K562 (cell line): ENCODE data around the gene CEBPA. TPM values are rescaled to one million over a fixed set of nuclear protein-coding genes. Genes with fewer than 3 reads are reported as not detected.
A peak's percentile ranks its signal among the peaks of the same experiment; 100 is the strongest.

Source experiments
- ARID1B ChIP-seq: fragments of 450-650 bp; IDR thresholded peaks from 2 replicates; pipeline ENCODE4 v1.6.1; 2016; ENCODE audit warnings: antibody characterized with exemption, mild to moderate bottlenecking, inconsistent platforms
- ARNT ChIP-seq, 2 experiments: fragments of 450-650 bp; IDR thresholded peaks; 2 replicates each; pipeline ENCODE4 v1.6.1; 2016; ENCODE audit warnings: mild to moderate bottlenecking in 1 of 2
- CBFA2T2 ChIP-seq: fragments of 450-650 bp; conservative IDR thresholded peaks from 2 replicates; pipeline ENCODE4 v1.6.1; 2017; ENCODE audit warnings: mild to moderate bottlenecking
- CBFA2T3 ChIP-seq: fragments of 450-650 bp; IDR thresholded peaks from 2 replicates; pipeline ENCODE4 v1.6.1; 2017
- CLOCK ChIP-seq: fragments of 250-450 bp; sonication (Bioruptor Pico); IDR thresholded peaks from 2 replicates; pipeline ENCODE4 v1.4.0; 2020; ENCODE audit warnings: mild to moderate bottlenecking, moderate library complexity, borderline replicate concordance
- CXXC5 ChIP-seq: fragments of 250-450 bp; sonication (Bioruptor Pico); IDR thresholded peaks from 2 replicates; pipeline ENCODE4 v1.8.0; 2022; ENCODE audit warnings: inconsistent platforms, mild to moderate bottlenecking, moderate library complexity
- E2F1 ChIP-seq: sonication (generic); formaldehyde crosslinking; IDR thresholded peaks from 2 replicates; pipeline ENCODE4 v1.8.1; 2023; ENCODE audit warnings: mild to moderate bottlenecking, missing genetic modification reagents, moderate library complexity
- FOS ChIP-seq: IDR thresholded peaks from 3 replicates; pipeline ENCODE4 v1.6.1; 2011; ENCODE audit not compliant: insufficient read length; ENCODE audit errors: extremely low read depth
- JUND ChIP-seq, 2 experiments: IDR thresholded peaks; 2 replicates in 1 of 2; 3 replicates in 1 of 2; pipeline ENCODE4 v1.6.1; 2011; ENCODE audit warnings: borderline replicate concordance in 2 of 2, low read depth in 2 of 2, low read length in 2 of 2, improper control_type of control experiment in 1 of 2, missing biosample characterization in 1 of 2, missing genetic modification characterization in 1 of 2, missing genetic modification reagents in 1 of 2
- KDM1A ChIP-seq, 2 experiments: fragments of 450-650 bp; IDR thresholded peaks; 2 replicates each; pipeline ENCODE4 v1.6.1; 2016; ENCODE audit warnings: mild to moderate bottlenecking in 2 of 2
- L3MBTL2 ChIP-seq: fragments of 450-650 bp; IDR thresholded peaks from 2 replicates; pipeline ENCODE4 v1.6.1; 2016; ENCODE audit warnings: mild to moderate bottlenecking, moderate library complexity
- MIER1 ChIP-seq: fragments of 450-650 bp; IDR thresholded peaks from 2 replicates; pipeline ENCODE4 v1.6.1; 2016; ENCODE audit warnings: antibody characterized with exemption, mild to moderate bottlenecking, low read depth
- MYNN ChIP-seq, 2 experiments: sonication (generic); formaldehyde crosslinking in 1 of 2; IDR thresholded peaks; 2 replicates each; pipeline versions ENCODE4 v1.5.0 to v1.6.1; 2016 to 2020; ENCODE audit warnings: antibody characterized with exemption in 1 of 2, missing genetic modification reagents in 1 of 2
- PATZ1 ChIP-seq: fragments of 250-450 bp; sonication (Bioruptor Pico); IDR thresholded peaks from 2 replicates; pipeline ENCODE4 v1.5.0; 2020; ENCODE audit warnings: mild to moderate bottlenecking, borderline replicate concordance
- SMARCE1 ChIP-seq: fragments of 450-650 bp; IDR thresholded peaks from 2 replicates; pipeline ENCODE4 v1.7.1; 2016; ENCODE audit warnings: mild to moderate bottlenecking
- STAT5B ChIP-seq: fragments of 250-450 bp; sonication (Bioruptor Pico); IDR thresholded peaks from 2 replicates; pipeline ENCODE4 v1.8.0; 2021; ENCODE audit warnings: mild to moderate bottlenecking, inconsistent platforms
- TAL1 ChIP-seq: fragments of 450-650 bp; IDR thresholded peaks from 2 replicates; pipeline ENCODE4 v1.6.1; 2016; ENCODE audit warnings: mild to moderate bottlenecking
- TSHZ1 ChIP-seq: fragments of 250-450 bp; sonication (Bioruptor Pico); IDR thresholded peaks from 2 replicates; pipeline ENCODE4 v1.4.0; 2020; ENCODE audit warnings: mild to moderate bottlenecking, moderate library complexity
- ZNF197 ChIP-seq: fragments of 200-800 bp; sonication (Bioruptor generic); IDR thresholded peaks from 2 replicates; pipeline ENCODE4 v1.6.1; 2016; ENCODE audit warnings: low read depth, missing genetic modification characterization, missing compliant biosample characterization
- polyA plus RNA-seq, 8 experiments: library from polyadenylated mRNA; depleted of rRNA in 4 of 8; stranded (reverse) in 5 of 8; unstranded in 3 of 8; fragments of >200 nt; fragmentation: Nextera tagmentation in 2 of 8; fragmentation: Illumina TruSeq in 1 of 8; extraction: Ambion mirVana in 2 of 8; extraction: Trizol in 1 of 8; gene quantifications; 2 replicates each; pipeline versions ENCODE4 v1.2.1 to v1.2.3, GENCODE V29; 2011 to 2014; ENCODE audit warnings: inconsistent platforms in 1 of 8, missing spikeins in 1 of 8
- total RNA-seq, 7 experiments: library from RNA; depleted of rRNA in 6 of 7; stranded (reverse); fragments of >200 nt in 6 of 7; fragmentation: Illumina TruSeq in 2 of 7; extraction: Trizol in 2 of 7; gene quantifications; 2 replicates each; pipeline versions ENCODE4 v1.2.1 to v1.2.3, GENCODE V29; 2011 to 2021; ENCODE audit warnings: low replicate concordance in 1 of 7

The CEBPA gene
- total and polyA plus RNA-seq, 9 of the 15 experiments (the other 6 are each of a cell fraction or from before 2014, with no cell fraction given), result 0.03 to 0.59 (median 0.15) TPM; not detected in 2

GRCh38 chr19:33263325-33264023, 38.9 kb downstream of the CEBPA start (continued):
- no peak for TF ChIP-seq E2F1 (CRISPR knock-in tag)
- TF ChIP-seq STAT5B (CRISPR knock-in tag), result no peak
- peak; percentile 68 for TF ChIP-seq CBFA2T2
- no peak for TF ChIP-seq MIER1
- 0 out of 2 replicates have a peak, but pooled peaks have one; percentile 36 for TF ChIP-seq JUND (IDR thresholded peaks at IDR 0.05; ENCODE audit: borderline replicate concordance, low read depth, low read length)
- TF ChIP-seq JUND (tag; IDR thresholded peaks at IDR 0.05; ENCODE audit: borderline replicate concordance, low read depth, low read length), result no peak; the same call in 2 of the 3 replicates
- TF ChIP-seq ZNF197 (CRISPR knock-in tag), result no peak
- TF ChIP-seq TAL1, result peak; percentile 74
- TF ChIP-seq CXXC5 (CRISPR knock-in tag), result no peak
- peak; percentile 85 for TF ChIP-seq ARID1B
- TF ChIP-seq KDM1A (IDR thresholded peaks at IDR 0.05), result peak; percentile 19 to 52; a peak in 1 of 4 replicates
- peak; percentile 92 for TF ChIP-seq L3MBTL2
- TF ChIP-seq PATZ1 (CRISPR knock-in tag), result no peak
- no peak for TF ChIP-seq TSHZ1 (CRISPR knock-in tag)
- 0 out of 2 replicates have a peak, but pooled peaks have one; percentile 12 for TF ChIP-seq CLOCK (CRISPR knock-in tag)
- no peak for TF ChIP-seq FOS
- TF ChIP-seq SMARCE1, result peak; percentile 46; the same call in 1 of the 2 replicates
- no peak for TF ChIP-seq MYNN (IDR thresholded peaks at IDR 0.05)
- no peak for TF ChIP-seq MYNN (CRISPR knock-in tag; IDR thresholded peaks at IDR 0.05)
- no peak for TF ChIP-seq ARNT (IDR thresholded peaks at IDR 0.05)
- TF ChIP-seq CBFA2T3, result peak; percentile 82
